Forelimb muscle (tissue), 1 donor: ENCODE data around the gene GSG1L. TPM values are rescaled to one million over a fixed set of nuclear protein-coding genes. Genes with fewer than 3 reads are reported as not detected.

Experiments
- DNase-seq: peaks from one replicate; pipeline ENCODE4 v3.0.0-alpha.2; 2013; ENCODE audit warnings: low read depth
- polyA plus RNA-seq: library from polyadenylated mRNA; unstranded; fragments of 120-200 nt; gene quantifications from one replicate; pipeline ENCODE4 v1.2.1, GENCODE V29; 2013; ENCODE audit not compliant: insufficient read length

GSG1L gene
- polyA plus RNA-seq, 1 donor: 2.0 TPM

- no peak for DNase-seq
Measured at GRCh38 chr16:28064150-28064549, 636 bp upstream of the GSG1L start.

GRCh38 chr16:28062847-28063521 is 530 bp downstream of the GSG1L start:
- DNase-seq: no peak

GRCh38 chr16:28062261-28062846 is 1.2 kb downstream of the GSG1L start:
- DNase-seq: no peak

- DNase-seq: no peak
Measured at GRCh38 chr16:28061352-28062101, 2.0 kb downstream of the GSG1L start.

GRCh38 chr16:28059841-28060575 is 3.5 kb downstream of the GSG1L start:
- no peak for DNase-seq

- no peak for DNase-seq
Measured at GRCh38 chr16:28058839-28059589, 4.5 kb downstream of the GSG1L start.

GRCh38 chr16:28057949-28058348 is 5.6 kb downstream of the GSG1L start:
- no peak for DNase-seq

- DNase-seq: no peak
Measured at GRCh38 chr16:28053461-28053860, 10.1 kb downstream of the GSG1L start.

- no peak for DNase-seq
Measured at GRCh38 chr16:28052274-28053128, 11.0 kb downstream of the GSG1L start.

GRCh38 chr16:28051486-28051885 is 12.0 kb downstream of the GSG1L start:
- no peak for DNase-seq

GRCh38 chr16:28042811-28043210 is 20.7 kb downstream of the GSG1L start:
- DNase-seq: no peak

- no peak for DNase-seq
Measured at GRCh38 chr16:28041615-28042014, 21.9 kb downstream of the GSG1L start.

GRCh38 chr16:28040039-28040438 is 23.5 kb downstream of the GSG1L start:
- DNase-seq: no peak

GRCh38 chr16:28039493-28039892 is 24.0 kb downstream of the GSG1L start:
- no peak for DNase-seq

- no peak for DNase-seq
Measured at GRCh38 chr16:28038409-28038808, 25.1 kb downstream of the GSG1L start.

GRCh38 chr16:28035866-28036393 is 27.6 kb downstream of the GSG1L start:
- DNase-seq: no peak

- DNase-seq: no peak
Measured at GRCh38 chr16:28033870-28034269, 29.6 kb downstream of the GSG1L start.

- no peak for DNase-seq
Measured at GRCh38 chr16:28029387-28030002, 34.0 kb downstream of the GSG1L start.

- DNase-seq: no peak
Measured at GRCh38 chr16:28027055-28027454, 36.5 kb downstream of the GSG1L start.

GRCh38 chr16:28025631-28026030 is 37.9 kb downstream of the GSG1L start:
- no peak for DNase-seq
